SK-N-SH treated with all-trans-retinoic acid at 6 μM for 48 hours (cell line): Measurements from ENCODE around the gene MAP2K6.

Experiments
- ATAC-seq: fragments of 200-7000 bp; cut with Tn5 transposase; 3 replicates; pipeline ENCODE4 v1.9.1; 2020; ENCODE audit warnings: mild to moderate bottlenecking, moderate library complexity
- ARNTL ChIP-seq: fragments of 450-650 bp; formaldehyde crosslinking; IDR thresholded peaks from 2 replicates; pipeline ENCODE4 v1.5.0; 2020; ENCODE audit warnings: low read depth, mild to moderate bottlenecking, moderate library complexity, borderline replicate concordance
- BACH2 ChIP-seq: fragments of 250-450 bp; sonication (Bioruptor Pico); IDR thresholded peaks from 2 replicates; pipeline ENCODE4 v1.9.0; 2021; ENCODE audit warnings: mild to moderate bottlenecking, borderline replicate concordance
- CREB5 ChIP-seq: fragments of 250-450 bp; sonication (Bioruptor Pico); IDR thresholded peaks from 2 replicates; pipeline ENCODE4 v1.5.1; 2020; ENCODE audit warnings: low read depth, mild to moderate bottlenecking, moderate library complexity
- CSDC2 ChIP-seq: fragments of 250-450 bp; sonication (Bioruptor Pico); IDR thresholded peaks from 2 replicates; pipeline ENCODE4 v1.5.0; 2020; ENCODE audit warnings: mild to moderate bottlenecking, moderate library complexity
- ESRRG ChIP-seq: fragments of 250-450 bp; sonication (Bioruptor Pico); IDR thresholded peaks from 2 replicates; pipeline ENCODE4 v1.6.1; 2021; ENCODE audit warnings: mild to moderate bottlenecking
- GLIS3 ChIP-seq: fragments of 250-450 bp; sonication (Bioruptor Pico); IDR thresholded peaks from 2 replicates; pipeline ENCODE4 v1.5.0; 2020; ENCODE audit warnings: mild to moderate bottlenecking, moderate library complexity
- OSR1 ChIP-seq: fragments of 250-450 bp; sonication (Bioruptor Pico); IDR thresholded peaks from 2 replicates; pipeline ENCODE4 v1.8.0; 2022; ENCODE audit warnings: moderate library complexity, mild to moderate bottlenecking, inconsistent platforms
- PATZ1 ChIP-seq: fragments of 250-450 bp; sonication (Bioruptor Pico); IDR thresholded peaks from 2 replicates; pipeline ENCODE4 v1.8.0; 2020; ENCODE audit warnings: mild to moderate bottlenecking, moderate library complexity, borderline replicate concordance
- POU6F1 ChIP-seq: fragments of 250-450 bp; sonication (Bioruptor Pico); IDR thresholded peaks from 2 replicates; pipeline ENCODE4 v1.8.0; 2021; ENCODE audit warnings: low read depth, mild to moderate bottlenecking, moderate library complexity, borderline replicate concordance
- RARB ChIP-seq: fragments of 250-450 bp; sonication (Bioruptor Pico); IDR thresholded peaks from 2 replicates; pipeline ENCODE4 v1.8.0; 2021; ENCODE audit warnings: mild to moderate bottlenecking, moderate library complexity
- SNAI2 ChIP-seq: fragments of 250-450 bp; sonication (Bioruptor Pico); IDR thresholded peaks from 2 replicates; pipeline ENCODE4 v1.5.0; 2020; ENCODE audit warnings: mild to moderate bottlenecking, moderate library complexity
- TCF4 ChIP-seq: fragments of 250-450 bp; sonication (Bioruptor Pico); IDR thresholded peaks from 2 replicates; pipeline ENCODE4 v1.8.0; 2021; ENCODE audit warnings: mild to moderate bottlenecking, moderate library complexity, borderline replicate concordance
- ZFP30 ChIP-seq: fragments of 450-650 bp; formaldehyde crosslinking; IDR thresholded peaks from 2 replicates; pipeline ENCODE4 v1.5.0; 2022; ENCODE audit warnings: mild to moderate bottlenecking, moderate library complexity
- ZNF565 ChIP-seq: fragments of 450-650 bp; formaldehyde crosslinking; conservative IDR thresholded peaks from 2 replicates; pipeline ENCODE4 v1.5.0; 2020; ENCODE audit warnings: low read depth, mild to moderate bottlenecking, moderate library complexity
- ZNF8 ChIP-seq: fragments of 450-650 bp; formaldehyde crosslinking; IDR thresholded peaks from 2 replicates; pipeline ENCODE4 v1.5.0; 2020; ENCODE audit warnings: mild to moderate bottlenecking, moderate library complexity
- TF ChIP-seq, protein P1 (sequence below): fragments of 250-450 bp; sonication (Bioruptor Pico); IDR thresholded peaks from 2 replicates; pipeline ENCODE4 v1.5.1; 2021; ENCODE audit warnings: mild to moderate bottlenecking, moderate library complexity
- TF ChIP-seq, protein P2 (sequence below): fragments of 250-450 bp; sonication (Bioruptor Pico); IDR thresholded peaks from 2 replicates; pipeline ENCODE4 v1.5.0; 2020; ENCODE audit warnings: mild to moderate bottlenecking, moderate library complexity

The MAP2K6 gene

GRCh38 chr17:69501591-69502468 lies 87.3 kb downstream of the MAP2K6 start:
- no peak for TF ChIP-seq ZFP30 (CRISPR knock-in tag)
- no peak for TF ChIP-seq PATZ1
- TF ChIP-seq BACH2 (CRISPR knock-in tag) = no peak
- no peak for TF ChIP-seq ARNTL (CRISPR knock-in tag)
- no peak for TF ChIP-seq ZNF8 (CRISPR knock-in tag)
- TF ChIP-seq CREB5 (CRISPR knock-in tag) = no peak
- peak; percentile 32; the same call in 2 of the 3 replicates for ATAC-seq

- ATAC-seq = no peak
- no peak for TF ChIP-seq ZFP30 (CRISPR knock-in tag)
- TF ChIP-seq BACH2 (CRISPR knock-in tag) = no peak
- TF ChIP-seq, protein P1, sequence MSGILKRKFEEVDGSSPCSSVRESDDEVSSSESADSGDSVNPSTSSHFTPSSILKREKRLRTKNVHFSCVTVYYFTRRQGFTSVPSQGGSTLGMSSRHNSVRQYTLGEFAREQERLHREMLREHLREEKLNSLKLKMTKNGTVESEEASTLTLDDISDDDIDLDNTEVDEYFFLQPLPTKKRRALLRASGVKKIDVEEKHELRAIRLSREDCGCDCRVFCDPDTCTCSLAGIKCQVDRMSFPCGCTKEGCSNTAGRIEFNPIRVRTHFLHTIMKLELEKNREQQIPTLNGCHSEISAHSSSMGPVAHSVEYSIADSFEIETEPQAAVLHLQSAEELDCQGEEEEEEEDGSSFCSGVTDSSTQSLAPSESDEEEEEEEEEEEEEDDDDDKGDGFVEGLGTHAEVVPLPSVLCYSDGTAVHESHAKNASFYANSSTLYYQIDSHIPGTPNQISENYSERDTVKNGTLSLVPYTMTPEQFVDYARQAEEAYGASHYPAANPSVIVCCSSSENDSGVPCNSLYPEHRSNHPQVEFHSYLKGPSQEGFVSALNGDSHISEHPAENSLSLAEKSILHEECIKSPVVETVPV (CRISPR knock-in tag) = no peak
- no peak for TF ChIP-seq GLIS3
- no peak for TF ChIP-seq OSR1
- TF ChIP-seq, all 23 proteins: peak for 0
These were observed 89.2 kb downstream of the MAP2K6 start for GRCh38 chr17:69503711-69504110.

GRCh38 chr17:69505740-69506139 lies 91.2 kb downstream of the MAP2K6 start:
- ATAC-seq = no peak
- TF ChIP-seq, protein P2, sequence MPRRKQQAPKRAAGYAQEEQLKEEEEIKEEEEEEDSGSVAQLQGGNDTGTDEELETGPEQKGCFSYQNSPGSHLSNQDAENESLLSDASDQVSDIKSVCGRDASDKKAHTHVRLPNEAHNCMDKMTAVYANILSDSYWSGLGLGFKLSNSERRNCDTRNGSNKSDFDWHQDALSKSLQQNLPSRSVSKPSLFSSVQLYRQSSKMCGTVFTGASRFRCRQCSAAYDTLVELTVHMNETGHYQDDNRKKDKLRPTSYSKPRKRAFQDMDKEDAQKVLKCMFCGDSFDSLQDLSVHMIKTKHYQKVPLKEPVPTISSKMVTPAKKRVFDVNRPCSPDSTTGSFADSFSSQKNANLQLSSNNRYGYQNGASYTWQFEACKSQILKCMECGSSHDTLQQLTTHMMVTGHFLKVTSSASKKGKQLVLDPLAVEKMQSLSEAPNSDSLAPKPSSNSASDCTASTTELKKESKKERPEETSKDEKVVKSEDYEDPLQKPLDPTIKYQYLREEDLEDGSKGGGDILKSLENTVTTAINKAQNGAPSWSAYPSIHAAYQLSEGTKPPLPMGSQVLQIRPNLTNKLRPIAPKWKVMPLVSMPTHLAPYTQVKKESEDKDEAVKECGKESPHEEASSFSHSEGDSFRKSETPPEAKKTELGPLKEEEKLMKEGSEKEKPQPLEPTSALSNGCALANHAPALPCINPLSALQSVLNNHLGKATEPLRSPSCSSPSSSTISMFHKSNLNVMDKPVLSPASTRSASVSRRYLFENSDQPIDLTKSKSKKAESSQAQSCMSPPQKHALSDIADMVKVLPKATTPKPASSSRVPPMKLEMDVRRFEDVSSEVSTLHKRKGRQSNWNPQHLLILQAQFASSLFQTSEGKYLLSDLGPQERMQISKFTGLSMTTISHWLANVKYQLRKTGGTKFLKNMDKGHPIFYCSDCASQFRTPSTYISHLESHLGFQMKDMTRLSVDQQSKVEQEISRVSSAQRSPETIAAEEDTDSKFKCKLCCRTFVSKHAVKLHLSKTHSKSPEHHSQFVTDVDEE = no peak
- no peak for TF ChIP-seq TCF4 (CRISPR knock-in tag)
- TF ChIP-seq ZNF565 = no peak
- no peak for TF ChIP-seq ARNTL (CRISPR knock-in tag)
- no peak for TF ChIP-seq POU6F1 (CRISPR knock-in tag)
- TF ChIP-seq BACH2 (CRISPR knock-in tag) = no peak
- TF ChIP-seq CREB5 (CRISPR knock-in tag) = no peak
- TF ChIP-seq RARB (CRISPR knock-in tag) = no peak
- TF ChIP-seq CSDC2 (CRISPR knock-in tag) = no peak
- TF ChIP-seq SNAI2 (CRISPR knock-in tag) = no peak
- TF ChIP-seq ESRRG = no peak
- TF ChIP-seq, protein P1 (CRISPR knock-in tag) = no peak
